ENCODE measurements around the gene NCOA5. TPM values are rescaled to one million over a fixed set of nuclear protein-coding genes. Genes with fewer than 3 reads are reported as not detected.

The NCOA5 gene
- total RNA-seq, 1 experiment from 2014 or later, result 16.5 TPM

- TF ChIP-seq, protein P1, sequence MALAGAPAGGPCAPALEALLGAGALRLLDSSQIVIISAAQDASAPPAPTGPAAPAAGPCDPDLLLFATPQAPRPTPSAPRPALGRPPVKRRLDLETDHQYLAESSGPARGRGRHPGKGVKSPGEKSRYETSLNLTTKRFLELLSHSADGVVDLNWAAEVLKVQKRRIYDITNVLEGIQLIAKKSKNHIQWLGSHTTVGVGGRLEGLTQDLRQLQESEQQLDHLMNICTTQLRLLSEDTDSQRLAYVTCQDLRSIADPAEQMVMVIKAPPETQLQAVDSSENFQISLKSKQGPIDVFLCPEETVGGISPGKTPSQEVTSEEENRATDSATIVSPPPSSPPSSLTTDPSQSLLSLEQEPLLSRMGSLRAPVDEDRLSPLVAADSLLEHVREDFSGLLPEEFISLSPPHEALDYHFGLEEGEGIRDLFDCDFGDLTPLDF (CRISPR knock-in tag; IDR thresholded peaks at IDR 0.05), result no peak
- peak; percentile 82; the same call in 1 of the 2 replicates for TF ChIP-seq ETV6 (CRISPR knock-in tag; IDR thresholded peaks at IDR 0.05)
- peak; percentile 74; the same call in 1 of the 2 replicates for TF ChIP-seq JUN (CRISPR knock-in tag; IDR thresholded peaks at IDR 0.05)
- peak; percentile 70; the same call in 1 of the 2 replicates for TF ChIP-seq SMAD3 (CRISPR knock-in tag; IDR thresholded peaks at IDR 0.05; ENCODE audit: borderline replicate concordance)
- TF ChIP-seq, protein P2, sequence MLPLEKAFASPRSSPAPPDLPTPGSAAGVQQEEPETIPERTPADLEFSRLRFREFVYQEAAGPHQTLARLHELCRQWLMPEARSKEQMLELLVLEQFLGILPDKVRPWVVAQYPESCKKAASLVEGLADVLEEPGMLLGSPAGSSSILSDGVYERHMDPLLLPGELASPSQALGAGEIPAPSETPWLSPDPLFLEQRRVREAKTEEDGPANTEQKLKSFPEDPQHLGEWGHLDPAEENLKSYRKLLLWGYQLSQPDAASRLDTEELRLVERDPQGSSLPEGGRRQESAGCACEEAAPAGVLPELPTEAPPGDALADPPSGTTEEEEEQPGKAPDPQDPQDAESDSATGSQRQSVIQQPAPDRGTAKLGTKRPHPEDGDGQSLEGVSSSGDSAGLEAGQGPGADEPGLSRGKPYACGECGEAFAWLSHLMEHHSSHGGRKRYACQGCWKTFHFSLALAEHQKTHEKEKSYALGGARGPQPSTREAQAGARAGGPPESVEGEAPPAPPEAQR (CRISPR knock-in tag; IDR thresholded peaks at IDR 0.05), result no peak
- no peak for TF ChIP-seq ZNF396 (CRISPR knock-in tag; IDR thresholded peaks at IDR 0.05; ENCODE audit: borderline replicate concordance)
- TF ChIP-seq ZNF423 (CRISPR knock-in tag; IDR thresholded peaks at IDR 0.05), result no peak
- TF ChIP-seq, protein P3, sequence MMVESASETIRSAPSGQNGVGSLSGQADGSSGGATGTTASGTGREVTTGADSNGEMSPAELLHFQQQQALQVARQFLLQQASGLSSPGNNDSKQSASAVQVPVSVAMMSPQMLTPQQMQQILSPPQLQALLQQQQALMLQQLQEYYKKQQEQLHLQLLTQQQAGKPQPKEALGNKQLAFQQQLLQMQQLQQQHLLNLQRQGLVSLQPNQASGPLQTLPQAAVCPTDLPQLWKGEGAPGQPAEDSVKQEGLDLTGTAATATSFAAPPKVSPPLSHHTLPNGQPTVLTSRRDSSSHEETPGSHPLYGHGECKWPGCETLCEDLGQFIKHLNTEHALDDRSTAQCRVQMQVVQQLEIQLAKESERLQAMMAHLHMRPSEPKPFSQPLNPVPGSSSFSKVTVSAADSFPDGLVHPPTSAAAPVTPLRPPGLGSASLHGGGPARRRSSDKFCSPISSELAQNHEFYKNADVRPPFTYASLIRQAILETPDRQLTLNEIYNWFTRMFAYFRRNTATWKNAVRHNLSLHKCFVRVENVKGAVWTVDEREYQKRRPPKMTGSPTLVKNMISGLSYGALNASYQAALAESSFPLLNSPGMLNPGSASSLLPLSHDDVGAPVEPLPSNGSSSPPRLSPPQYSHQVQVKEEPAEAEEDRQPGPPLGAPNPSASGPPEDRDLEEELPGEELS (CRISPR knock-in tag; IDR thresholded peaks at IDR 0.05), result peak; percentile 91
- no peak for TF ChIP-seq JAZF1 (CRISPR knock-in tag; IDR thresholded peaks at IDR 0.05)
- TF ChIP-seq TEAD1 (CRISPR knock-in tag; IDR thresholded peaks at IDR 0.05), result no peak; the same call in 1 of the 2 replicates
- TF ChIP-seq SP1 (CRISPR knock-in tag; conservative IDR thresholded peaks at IDR 0.05), result no peak
- peak; percentile 83 for TF ChIP-seq TEAD4 (CRISPR knock-in tag; IDR thresholded peaks at IDR 0.05)
- no peak for TF ChIP-seq ZNF425 (CRISPR knock-in tag; conservative IDR thresholded peaks at IDR 0.05)
- TF ChIP-seq ZNF121 (CRISPR knock-in tag; IDR thresholded peaks at IDR 0.05), result no peak
- no peak for TF ChIP-seq FOXK1 (CRISPR knock-in tag; IDR thresholded peaks at IDR 0.05)
- TF ChIP-seq GRHL2 (CRISPR knock-in tag; IDR thresholded peaks at IDR 0.05; ENCODE audit: insufficient replicate concordance, severe bottlenecking), result no peak
- TF ChIP-seq ERG (CRISPR knock-in tag; IDR thresholded peaks at IDR 0.05), result no peak
- no peak for TF ChIP-seq NR1H2 (CRISPR knock-in tag; IDR thresholded peaks at IDR 0.05)
- TF ChIP-seq, protein P4, sequence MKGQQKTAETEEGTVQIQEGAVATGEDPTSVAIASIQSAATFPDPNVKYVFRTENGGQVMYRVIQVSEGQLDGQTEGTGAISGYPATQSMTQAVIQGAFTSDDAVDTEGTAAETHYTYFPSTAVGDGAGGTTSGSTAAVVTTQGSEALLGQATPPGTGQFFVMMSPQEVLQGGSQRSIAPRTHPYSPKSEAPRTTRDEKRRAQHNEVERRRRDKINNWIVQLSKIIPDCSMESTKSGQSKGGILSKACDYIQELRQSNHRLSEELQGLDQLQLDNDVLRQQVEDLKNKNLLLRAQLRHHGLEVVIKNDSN (CRISPR knock-in tag; IDR thresholded peaks at IDR 0.05), result peak; percentile 64; the same call in 1 of the 2 replicates
- TF ChIP-seq RORB (CRISPR knock-in tag; IDR thresholded peaks at IDR 0.05), result no peak
- TF ChIP-seq, protein P5, sequence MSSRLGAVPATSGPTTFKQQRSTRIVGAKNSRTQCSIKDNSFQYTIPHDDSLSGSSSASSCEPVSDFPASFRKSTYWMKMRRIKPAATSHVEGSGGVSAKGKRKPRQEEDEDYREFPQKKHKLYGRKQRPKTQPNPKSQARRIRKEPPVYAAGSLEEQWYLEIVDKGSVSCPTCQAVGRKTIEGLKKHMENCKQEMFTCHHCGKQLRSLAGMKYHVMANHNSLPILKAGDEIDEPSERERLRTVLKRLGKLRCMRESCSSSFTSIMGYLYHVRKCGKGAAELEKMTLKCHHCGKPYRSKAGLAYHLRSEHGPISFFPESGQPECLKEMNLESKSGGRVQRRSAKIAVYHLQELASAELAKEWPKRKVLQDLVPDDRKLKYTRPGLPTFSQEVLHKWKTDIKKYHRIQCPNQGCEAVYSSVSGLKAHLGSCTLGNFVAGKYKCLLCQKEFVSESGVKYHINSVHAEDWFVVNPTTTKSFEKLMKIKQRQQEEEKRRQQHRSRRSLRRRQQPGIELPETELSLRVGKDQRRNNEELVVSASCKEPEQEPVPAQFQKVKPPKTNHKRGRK (CRISPR knock-in tag; IDR thresholded peaks at IDR 0.05; ENCODE audit: borderline replicate concordance), result no peak
- TF ChIP-seq, protein P6, sequence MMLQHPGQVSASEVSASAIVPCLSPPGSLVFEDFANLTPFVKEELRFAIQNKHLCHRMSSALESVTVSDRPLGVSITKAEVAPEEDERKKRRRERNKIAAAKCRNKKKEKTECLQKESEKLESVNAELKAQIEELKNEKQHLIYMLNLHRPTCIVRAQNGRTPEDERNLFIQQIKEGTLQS (CRISPR knock-in tag; conservative IDR thresholded peaks at IDR 0.05), result no peak
- TF ChIP-seq, protein P7, sequence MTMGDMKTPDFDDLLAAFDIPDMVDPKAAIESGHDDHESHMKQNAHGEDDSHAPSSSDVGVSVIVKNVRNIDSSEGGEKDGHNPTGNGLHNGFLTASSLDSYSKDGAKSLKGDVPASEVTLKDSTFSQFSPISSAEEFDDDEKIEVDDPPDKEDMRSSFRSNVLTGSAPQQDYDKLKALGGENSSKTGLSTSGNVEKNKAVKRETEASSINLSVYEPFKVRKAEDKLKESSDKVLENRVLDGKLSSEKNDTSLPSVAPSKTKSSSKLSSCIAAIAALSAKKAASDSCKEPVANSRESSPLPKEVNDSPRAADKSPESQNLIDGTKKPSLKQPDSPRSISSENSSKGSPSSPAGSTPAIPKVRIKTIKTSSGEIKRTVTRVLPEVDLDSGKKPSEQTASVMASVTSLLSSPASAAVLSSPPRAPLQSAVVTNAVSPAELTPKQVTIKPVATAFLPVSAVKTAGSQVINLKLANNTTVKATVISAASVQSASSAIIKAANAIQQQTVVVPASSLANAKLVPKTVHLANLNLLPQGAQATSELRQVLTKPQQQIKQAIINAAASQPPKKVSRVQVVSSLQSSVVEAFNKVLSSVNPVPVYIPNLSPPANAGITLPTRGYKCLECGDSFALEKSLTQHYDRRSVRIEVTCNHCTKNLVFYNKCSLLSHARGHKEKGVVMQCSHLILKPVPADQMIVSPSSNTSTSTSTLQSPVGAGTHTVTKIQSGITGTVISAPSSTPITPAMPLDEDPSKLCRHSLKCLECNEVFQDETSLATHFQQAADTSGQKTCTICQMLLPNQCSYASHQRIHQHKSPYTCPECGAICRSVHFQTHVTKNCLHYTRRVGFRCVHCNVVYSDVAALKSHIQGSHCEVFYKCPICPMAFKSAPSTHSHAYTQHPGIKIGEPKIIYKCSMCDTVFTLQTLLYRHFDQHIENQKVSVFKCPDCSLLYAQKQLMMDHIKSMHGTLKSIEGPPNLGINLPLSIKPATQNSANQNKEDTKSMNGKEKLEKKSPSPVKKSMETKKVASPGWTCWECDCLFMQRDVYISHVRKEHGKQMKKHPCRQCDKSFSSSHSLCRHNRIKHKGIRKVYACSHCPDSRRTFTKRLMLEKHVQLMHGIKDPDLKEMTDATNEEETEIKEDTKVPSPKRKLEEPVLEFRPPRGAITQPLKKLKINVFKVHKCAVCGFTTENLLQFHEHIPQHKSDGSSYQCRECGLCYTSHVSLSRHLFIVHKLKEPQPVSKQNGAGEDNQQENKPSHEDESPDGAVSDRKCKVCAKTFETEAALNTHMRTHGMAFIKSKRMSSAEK (CRISPR knock-in tag; IDR thresholded peaks at IDR 0.05; ENCODE audit: borderline replicate concordance), result no peak
These were observed 32.5 kb downstream of the NCOA5 start (continued) for GRCh38 chr20:46056970-46057855.
